ENCODE results near the gene MET. TPM values are rescaled to one million over a fixed set of nuclear protein-coding genes. Genes with fewer than 3 reads are reported as not detected.
A peak's percentile ranks its signal among the peaks of the same experiment; 100 is the strongest.

Gene MET
- total RNA-seq, 6 donors from 2014 or later: 32.4 to 114 (median 82.2) TPM

GRCh38 chr7:116776610-116777289, 104.8 kb downstream of the MET start:
- WGBS, 2 donors: 82 to 90% methylated on average over 3 of the region's 3 CpGs
- ATAC-seq (ENCODE audit: low FRiP score in 2 of 2): no peak
- no peaks in the 10 kb centered on the region for H3K36me3 ChIP-seq

DNA sequence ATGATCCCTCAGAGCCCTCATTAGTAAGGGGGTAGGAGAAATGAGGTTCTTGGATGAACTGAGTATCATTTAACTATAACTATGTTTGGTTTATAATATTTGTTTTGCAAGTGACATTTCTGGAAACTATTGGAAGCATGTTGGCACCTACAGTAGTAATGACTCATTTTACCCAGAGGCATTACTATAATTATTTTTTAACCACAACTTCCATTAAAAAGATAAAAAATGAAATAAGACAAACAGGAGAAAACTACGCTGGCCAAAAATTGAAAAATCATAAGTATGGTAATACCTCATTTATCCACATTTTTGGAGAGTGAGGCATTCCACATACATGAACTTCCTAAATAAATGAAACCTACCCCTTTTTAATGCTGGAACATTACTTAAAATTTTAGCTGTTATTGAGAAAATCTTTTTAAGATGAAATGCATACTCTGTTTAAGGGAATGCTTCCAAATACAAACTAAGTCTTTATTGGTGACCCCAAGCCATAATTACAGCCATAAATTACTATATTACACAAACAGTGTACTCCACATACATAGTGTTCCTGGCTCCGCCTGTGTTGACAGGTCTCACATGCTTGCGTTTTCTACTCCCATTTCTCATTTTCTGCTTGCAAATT, 105.8 kb downstream of the MET start:
- peaks cover 0 to 14% (median 13%) of the 10 kb centered on the region in 4 donors for H3K4me1 ChIP-seq
- 79 to 83% methylated on average over 3 of the region's 3 CpGs for WGBS, 2 donors
- TF ChIP-seq EP300 (IDR thresholded peaks at IDR 0.05) (no peak), POLR2A (IDR thresholded peaks at IDR 0.05) (no peak), POLR2AphosphoS5 (IDR thresholded peaks at IDR 0.05) (no peak), CTCF (IDR thresholded peaks at IDR 0.05) (no peak)
- no peak overlapping the region for H3K4me3 ChIP-seq
- ATAC-seq (ENCODE audit: low FRiP score in 2 of 2) (peak in 1 of 2 donors; percentile 18), DNase-seq (no peak)
- H3K36me3 ChIP-seq: no peaks in the 10 kb centered on the region
- no peak overlapping the region for H3K27ac ChIP-seq
- H3K27me3 ChIP-seq: no peaks in the 10 kb centered on the region
- peaks cover 0 to 3% (median 0%) of the 10 kb centered on the region in 4 donors for H3K9me3 ChIP-seq

More at GRCh38 chr7:116776610-116777289, 104.8 kb downstream of the MET start:
- Histone ChIP-seq H3K4me1 (peaks cover 0 to 19% (median 13%) of the 10 kb centered on the region in 4 donors), H3K27me3 (no peaks in the 10 kb centered on the region), H3K4me3 (no peak overlapping the region), H3K9me3 (peaks cover 0 to 3% (median 0%) of the 10 kb centered on the region in 4 donors), H3K27ac (no peak overlapping the region)
- DNase-seq: no peak
- TF ChIP-seq POLR2A (IDR thresholded peaks at IDR 0.05): no peak
- no peak for TF ChIP-seq EP300 (IDR thresholded peaks at IDR 0.05)
- TF ChIP-seq POLR2AphosphoS5 (IDR thresholded peaks at IDR 0.05): no peak
- TF ChIP-seq CTCF (IDR thresholded peaks at IDR 0.05): no peak

- ATAC-seq (ENCODE audit: low FRiP score in 2 of 2) (no peak), DNase-seq (no peak)
- WGBS, 2 donors: 53 to 77% methylated on average over 4 of the region's 4 CpGs
- TF ChIP-seq CTCF (IDR thresholded peaks at IDR 0.05) (no peak), POLR2A (IDR thresholded peaks at IDR 0.05) (no peak), EP300 (IDR thresholded peaks at IDR 0.05) (no peak), POLR2AphosphoS5 (IDR thresholded peaks at IDR 0.05) (no peak)
- peaks cover 0 to 14% (median 13%) of the 10 kb centered on the region in 4 donors for H3K4me1 ChIP-seq
- H3K27me3 ChIP-seq: no peaks in the 10 kb centered on the region
- H3K36me3 ChIP-seq: no peaks in the 10 kb centered on the region
- no peaks in the 10 kb centered on the region for H3K9me3 ChIP-seq
- H3K4me3 ChIP-seq: no peak overlapping the region
- no peak overlapping the region for H3K27ac ChIP-seq
Observed at GRCh38 chr7:116779216-116779615, 107.2 kb downstream of the MET start.

DNA sequence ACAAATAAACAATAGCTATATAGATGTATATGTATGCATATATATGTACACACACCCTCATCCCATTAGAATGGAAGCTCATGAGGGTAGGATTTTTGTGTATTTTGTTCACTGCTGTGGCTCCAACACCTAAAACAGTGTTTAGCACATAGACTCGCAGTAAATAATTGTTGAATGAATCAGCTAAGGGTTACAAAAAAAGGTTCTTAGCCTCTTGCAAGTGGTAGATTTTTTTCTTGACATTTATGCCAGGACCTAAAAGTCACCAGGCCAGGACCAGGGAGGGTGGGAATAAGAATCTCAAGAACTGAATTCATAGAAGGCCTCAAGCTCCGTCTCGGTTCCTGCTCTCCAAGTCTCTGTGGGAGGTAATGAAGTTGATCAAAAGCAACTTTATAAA, 107.9 kb downstream of the MET start:
- Histone ChIP-seq H3K27ac (no peak overlapping the region), H3K4me3 (no peak overlapping the region), H3K36me3 (no peaks in the 10 kb centered on the region), H3K4me1 (peaks cover 0 to 14% (median 13%) of the 10 kb centered on the region in 4 donors), H3K27me3 (no peaks in the 10 kb centered on the region), H3K9me3 (no peaks in the 10 kb centered on the region)
- WGBS, 2 donors: 80 to 89% methylated on average over 3 of the region's 3 CpGs
- ATAC-seq (ENCODE audit: low FRiP score in 2 of 2): no peak
- no peak for DNase-seq
- TF ChIP-seq EP300 (IDR thresholded peaks at IDR 0.05): no peak
- TF ChIP-seq POLR2A (IDR thresholded peaks at IDR 0.05): no peak
- no peak for TF ChIP-seq POLR2AphosphoS5 (IDR thresholded peaks at IDR 0.05)
- TF ChIP-seq CTCF (IDR thresholded peaks at IDR 0.05): no peak
